Left lobe of liver (tissue), 2 donors: ENCODE data around the gene TPRG1. TPM values are rescaled to one million over a fixed set of nuclear protein-coding genes. Genes with fewer than 3 reads are reported as not detected.

Experiments
- ATAC-seq: fragments of 200-7000 bp; cut with Tn5 transposase; one replicate; pipeline ENCODE4 v1.9.1; 2020; ENCODE audit warnings: mild to moderate bottlenecking, moderate library complexity
- DNase-seq: peaks from one replicate; pipeline ENCODE4 v3.0.0-alpha.2; 2020; ENCODE audit warnings: low spot score
- total RNA-seq: library from RNA; stranded (reverse); gene quantifications from one replicate; pipeline ENCODE4 v1.2.1, GENCODE V29; 2021
- donor health status: DM: no; HTN: no; CAD: no; lungs with moderate emphysema.
- donor health status: DM: no; HTN: yes; CAD: no.

The TPRG1 gene
- total RNA-seq, 1 donor from 2014 or later, result 33.3 TPM

- DNase-seq (no peak), ATAC-seq (peak; percentile 53)
Measured at GRCh38 chr3:189227249-189227648, 55.5 kb downstream of the TPRG1 start.

GRCh38 chr3:189229196-189229828 is 57.5 kb downstream of the TPRG1 start:
- DNase-seq (no peak), ATAC-seq (peak; percentile 17)

- DNase-seq (no peak), ATAC-seq (no peak)
Measured at GRCh38 chr3:189232790-189233189, 61.0 kb downstream of the TPRG1 start.

- no peak for DNase-seq
- peak; percentile 83 for ATAC-seq
Measured at GRCh38 chr3:189233225-189233858, 61.6 kb downstream of the TPRG1 start.

- no peak for DNase-seq
- ATAC-seq, result no peak
Measured at GRCh38 chr3:189235214-189235613, 63.4 kb downstream of the TPRG1 start.

GRCh38 chr3:189236352-189236751 is 64.6 kb downstream of the TPRG1 start:
- no peak for DNase-seq
- no peak for ATAC-seq

- ATAC-seq (no peak), DNase-seq (no peak)
Measured at GRCh38 chr3:189237526-189237925, 65.8 kb downstream of the TPRG1 start.

- DNase-seq (no peak), ATAC-seq (no peak)
Measured at GRCh38 chr3:189238071-189238470, 66.3 kb downstream of the TPRG1 start.

GRCh38 chr3:189239616-189240015 is 67.8 kb downstream of the TPRG1 start:
- DNase-seq (no peak), ATAC-seq (no peak)

- DNase-seq (no peak), ATAC-seq (no peak)
Measured at GRCh38 chr3:189249987-189250386, 78.2 kb downstream of the TPRG1 start.

- DNase-seq (no peak), ATAC-seq (no peak)
Measured at GRCh38 chr3:189258261-189258660, 86.5 kb downstream of the TPRG1 start.

GRCh38 chr3:189260556-189261493 is 89.1 kb downstream of the TPRG1 start:
- ATAC-seq (no peak), DNase-seq (no peak)

- ATAC-seq (peak; percentile 15), DNase-seq (no peak)
Measured at GRCh38 chr3:189262746-189263145, 91.0 kb downstream of the TPRG1 start.

- DNase-seq (no peak), ATAC-seq (peak; percentile 35)
Measured at GRCh38 chr3:189267981-189268613, 96.3 kb downstream of the TPRG1 start.

- DNase-seq (no peak), ATAC-seq (no peak)
Measured at GRCh38 chr3:189269365-189269764, 97.6 kb downstream of the TPRG1 start.

GRCh38 chr3:189270248-189270832 is 98.6 kb downstream of the TPRG1 start:
- peak; percentile 72 for ATAC-seq
- DNase-seq, result no peak

GRCh38 chr3:189272500-189273119 is 100.8 kb downstream of the TPRG1 start:
- ATAC-seq (no peak), DNase-seq (no peak)

GRCh38 chr3:189273736-189274135 is 102.0 kb downstream of the TPRG1 start:
- ATAC-seq, result peak; percentile 47
- DNase-seq, result no peak

- ATAC-seq (no peak), DNase-seq (no peak)
Measured at GRCh38 chr3:189275182-189275581, 103.4 kb downstream of the TPRG1 start.

GRCh38 chr3:189275852-189276251 is 104.1 kb downstream of the TPRG1 start:
- DNase-seq (no peak), ATAC-seq (no peak)
